ENCODE data around the gene KRTAP9-8. TPM values are rescaled to one million over a fixed set of nuclear protein-coding genes. Genes with fewer than 3 reads are reported as not detected.
"Not testable (repeated sequence)": the region's sequence is repeated elsewhere in the genome, so short reads cannot be mapped to it uniquely, and the experiment has no call there.

Gene KRTAP9-8, protein sequence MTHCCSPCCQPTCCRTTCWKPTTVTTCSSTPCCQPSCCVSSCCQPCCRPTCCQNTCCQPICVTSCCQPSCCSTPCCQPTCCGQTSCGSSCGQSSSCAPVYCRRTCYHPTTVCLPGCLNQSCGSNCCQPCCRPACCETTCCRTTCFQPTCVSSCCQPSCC
- not detected in 2 replicates for total RNA-seq (2014; rRNA removed; shearing (Covaris generic))

GRCh38 chr17:41237949-41238437 lies at the start of gene KRTAP9-8:
TSS of gene KRTAP9-8 (plus strand) at chr17:41237999. CDS start at chr17:41238052, 53 bp downstream.
- not testable (repeated sequence) for DNase-seq (ENCODE audit: low spot score)

- DNase-seq (ENCODE audit: low spot score), result not testable (repeated sequence)
These were observed 47.9 kb upstream of the KRTAP9-8 start, which contains the start of gene KRTAP9-1 for GRCh38 chr17:41189837-41190318. TSS of gene KRTAP9-1 (plus strand) at chr17:41189887. CDS start at chr17:41189887, 0 bp downstream.

GRCh38 chr17:41190328-41190727 lies 47.5 kb upstream of the KRTAP9-8 start:
- DNase-seq (ENCODE audit: low spot score), result no peak

GRCh38 chr17:41196068-41196467 lies 41.7 kb upstream of the KRTAP9-8 start:
- no peak for DNase-seq (ENCODE audit: low spot score)

DNA sequence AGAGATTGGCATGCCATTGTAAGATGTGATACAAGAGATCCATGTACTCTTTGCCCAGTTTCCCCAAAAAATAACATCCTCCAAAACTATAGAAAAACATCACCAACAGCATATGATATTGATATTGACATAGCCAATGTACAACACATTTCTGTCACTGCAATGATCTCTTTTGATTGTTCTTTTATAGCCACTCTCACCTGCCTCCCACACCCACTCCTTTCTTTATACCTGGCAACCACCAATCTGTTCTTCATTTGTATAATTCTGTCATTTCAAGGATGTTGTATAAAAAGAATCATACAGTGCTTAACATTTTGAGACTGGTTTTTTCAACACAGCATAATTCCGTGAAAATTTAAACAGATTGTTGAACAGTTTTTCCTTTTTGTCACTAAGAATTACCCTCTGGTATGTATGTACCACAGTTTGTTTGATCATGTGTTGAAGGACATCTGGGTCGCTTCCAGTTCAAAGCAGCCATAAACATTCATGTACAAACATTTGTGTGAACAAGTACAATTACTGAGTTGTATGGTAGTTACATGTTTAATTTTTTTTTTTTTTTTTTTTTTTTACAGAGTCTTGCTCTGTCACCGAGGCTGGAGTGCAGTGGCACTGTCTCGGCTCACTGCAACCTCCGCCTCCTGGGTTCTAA lies 38.2 kb upstream of the KRTAP9-8 start:
- DNase-seq (ENCODE audit: low spot score), result no peak

DNA sequence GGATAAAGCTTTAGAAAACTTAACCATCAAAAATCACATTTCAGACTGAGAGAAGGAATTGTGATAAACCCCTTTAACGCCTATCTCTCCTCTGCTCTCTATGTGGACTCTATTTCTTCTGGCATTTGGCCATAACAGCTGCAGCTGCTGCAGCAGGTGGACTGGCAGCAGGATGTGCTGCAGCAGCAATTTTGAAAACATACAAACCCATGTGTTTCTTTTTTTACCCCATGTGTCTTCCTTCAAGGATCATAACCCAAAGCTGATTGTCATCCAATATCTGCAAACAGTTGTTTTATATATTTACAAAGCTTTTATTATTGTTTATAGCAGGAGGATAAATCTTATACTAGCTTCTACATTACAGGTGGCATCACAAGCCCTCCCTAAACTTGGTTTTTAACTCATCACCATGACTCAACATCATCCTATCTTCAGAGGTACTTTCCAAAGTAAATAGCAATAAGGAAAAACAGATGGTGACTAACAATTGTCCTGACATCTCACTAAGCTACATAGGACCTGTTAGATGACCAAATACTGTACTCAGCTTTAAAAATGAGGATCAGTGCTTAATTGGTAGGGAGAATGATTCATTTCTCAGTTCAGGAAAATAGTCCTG lies 25.8 kb upstream of the KRTAP9-8 start:
- no peak for DNase-seq (ENCODE audit: low spot score)

DNA sequence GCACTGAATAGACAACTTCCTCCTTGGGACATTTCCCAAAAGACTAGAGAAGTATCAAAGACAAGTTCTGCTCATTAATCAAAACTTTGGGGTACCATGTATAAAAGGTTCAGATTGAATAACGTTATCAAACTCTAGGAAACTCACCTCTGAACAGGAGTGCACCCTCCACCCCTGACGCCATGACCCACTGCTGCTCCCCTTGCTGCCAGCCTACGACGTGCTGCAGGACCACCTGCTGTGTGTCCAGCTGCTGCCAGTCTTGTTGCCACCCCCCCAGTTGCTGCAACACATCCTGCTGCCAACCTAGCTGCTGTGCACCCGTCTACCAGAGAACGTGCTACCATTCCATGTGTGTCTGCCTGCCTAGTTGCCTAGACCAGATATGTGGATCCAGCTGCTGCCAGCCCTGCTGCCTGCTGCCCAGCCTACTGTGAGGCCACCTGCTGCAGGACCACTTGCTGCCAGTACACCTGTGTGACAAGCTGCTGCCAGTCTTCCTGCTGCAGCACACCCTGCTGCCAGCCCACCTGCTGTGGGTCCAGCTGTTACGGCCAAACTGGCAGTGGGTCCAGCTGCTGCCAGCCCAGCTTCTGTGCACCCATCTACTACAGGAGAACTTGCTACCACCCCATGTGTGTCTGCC lies 25.2 kb upstream of the KRTAP9-8 start:
- DNase-seq (ENCODE audit: low spot score), result no peak

DNA sequence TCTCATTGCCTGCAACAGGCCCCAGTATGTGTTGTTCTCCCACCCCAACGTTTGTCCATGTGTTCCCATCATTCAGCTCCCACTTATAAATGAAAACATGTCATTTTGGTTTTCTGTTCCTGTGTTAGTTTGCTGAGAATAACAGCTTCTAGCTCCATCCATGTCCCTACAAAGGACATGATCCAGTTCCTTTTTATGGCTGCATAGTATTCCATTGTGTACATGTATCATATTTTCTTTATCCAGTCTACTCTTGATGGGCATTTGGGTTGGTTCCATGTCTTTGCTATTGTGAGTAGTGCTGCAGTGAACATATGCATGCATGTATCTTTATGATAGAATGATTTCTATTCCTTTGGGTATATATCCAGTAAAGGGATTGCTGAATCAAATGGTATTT lies 22.1 kb upstream of the KRTAP9-8 start:
- DNase-seq (ENCODE audit: low spot score), result no peak

DNA sequence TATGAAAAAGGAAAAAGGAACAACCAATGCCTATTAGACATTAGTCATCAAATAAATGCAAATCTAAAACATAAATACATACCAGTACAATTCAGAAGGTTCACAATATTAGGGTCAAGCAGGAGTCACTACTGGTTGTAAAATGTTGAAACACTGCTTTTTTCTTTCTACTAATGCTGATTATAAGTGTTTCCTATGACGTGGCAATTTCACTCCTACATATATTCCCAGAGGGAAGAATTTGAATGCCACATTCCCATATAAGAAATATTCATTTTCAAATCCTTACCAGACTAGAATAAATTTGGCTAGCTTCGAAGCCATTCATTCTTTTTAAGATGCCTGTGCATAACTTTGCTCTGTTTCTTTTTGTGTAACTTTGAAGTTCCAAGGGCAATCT lies 14.0 kb upstream of the KRTAP9-8 start:
- no peak for DNase-seq (ENCODE audit: low spot score)

- no peak for DNase-seq (ENCODE audit: low spot score)
These were observed 11.7 kb upstream of the KRTAP9-8 start for GRCh38 chr17:41226051-41226450.

GRCh38 chr17:41226598-41227095 lies 11.2 kb upstream of the KRTAP9-8 start, which contains the start of gene KRTAP9-2:
TSS of gene KRTAP9-2 (plus strand) at chr17:41226648. CDS start at chr17:41226655, 7 bp downstream.
- DNase-seq (ENCODE audit: low spot score), result not testable (repeated sequence)

GRCh38 chr17:41230094-41230493 lies 7.7 kb upstream of the KRTAP9-8 start:
- no peak for DNase-seq (ENCODE audit: low spot score)

- no peak for DNase-seq (ENCODE audit: low spot score)
These were observed 6.1 kb upstream of the KRTAP9-8 start for GRCh38 chr17:41231731-41232130.

DNA sequence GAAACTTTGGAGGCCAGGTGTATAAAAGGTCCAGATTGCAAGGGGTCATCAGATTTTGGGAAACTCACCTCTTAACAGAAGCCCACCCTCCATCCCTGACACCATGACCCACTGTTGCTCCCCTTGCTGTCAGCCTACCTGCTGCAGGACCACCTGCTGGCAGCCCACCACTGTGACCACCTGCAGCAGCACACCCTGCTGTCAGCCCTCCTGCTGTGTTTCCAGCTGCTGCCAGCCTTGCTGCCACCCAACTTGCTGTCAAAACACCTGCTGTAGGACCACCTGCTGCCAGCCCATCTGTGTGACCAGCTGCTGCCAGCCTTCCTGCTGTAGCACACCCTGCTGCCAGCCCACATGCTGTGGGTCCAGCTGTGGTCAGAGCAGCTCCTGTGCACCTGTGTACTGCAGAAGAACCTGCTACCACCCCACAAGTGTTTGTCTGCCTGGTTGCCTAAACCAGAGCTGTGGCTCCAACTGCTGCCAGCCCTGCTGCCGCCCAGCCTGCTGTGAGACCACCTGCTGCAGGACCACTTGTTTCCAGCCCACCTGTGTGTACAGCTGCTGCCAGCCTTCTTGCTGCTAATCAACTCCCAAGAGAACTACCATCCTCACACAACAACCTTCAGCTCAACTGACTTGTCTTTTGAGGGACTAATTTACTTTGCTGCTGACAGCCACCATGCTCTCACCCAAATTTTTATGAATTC lies 5.2 kb upstream of the KRTAP9-8 start, which contains the start of gene KRTAP9-3:
Gene KRTAP9-3, plus strand, starts transcription at position 51 of the 707 bp plus-strand sequence. Its CDS starts 53 bp downstream, at position 104.
- not testable (repeated sequence) for DNase-seq (ENCODE audit: low spot score)

DNA sequence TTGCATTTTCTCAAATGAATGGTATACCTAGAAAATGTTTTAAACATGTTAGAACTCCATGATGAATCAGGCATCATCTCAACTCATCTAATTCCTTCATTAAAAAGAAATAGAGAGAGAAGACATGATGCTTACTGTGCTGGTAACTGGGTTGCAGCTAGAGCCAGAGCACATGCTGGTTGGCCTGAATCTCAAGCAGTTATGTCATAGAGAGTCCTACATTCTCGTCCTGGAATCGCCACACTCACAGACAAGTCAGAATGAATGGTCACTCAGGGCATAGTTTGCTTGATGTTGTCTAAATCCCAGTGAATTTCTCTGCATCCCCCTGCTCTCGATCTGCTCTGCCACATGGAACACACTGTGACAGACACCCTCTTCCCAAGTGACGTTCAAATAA lies 683 bp upstream of the KRTAP9-8 start:
- DNase-seq (ENCODE audit: low spot score), result not testable (repeated sequence)

DNA sequence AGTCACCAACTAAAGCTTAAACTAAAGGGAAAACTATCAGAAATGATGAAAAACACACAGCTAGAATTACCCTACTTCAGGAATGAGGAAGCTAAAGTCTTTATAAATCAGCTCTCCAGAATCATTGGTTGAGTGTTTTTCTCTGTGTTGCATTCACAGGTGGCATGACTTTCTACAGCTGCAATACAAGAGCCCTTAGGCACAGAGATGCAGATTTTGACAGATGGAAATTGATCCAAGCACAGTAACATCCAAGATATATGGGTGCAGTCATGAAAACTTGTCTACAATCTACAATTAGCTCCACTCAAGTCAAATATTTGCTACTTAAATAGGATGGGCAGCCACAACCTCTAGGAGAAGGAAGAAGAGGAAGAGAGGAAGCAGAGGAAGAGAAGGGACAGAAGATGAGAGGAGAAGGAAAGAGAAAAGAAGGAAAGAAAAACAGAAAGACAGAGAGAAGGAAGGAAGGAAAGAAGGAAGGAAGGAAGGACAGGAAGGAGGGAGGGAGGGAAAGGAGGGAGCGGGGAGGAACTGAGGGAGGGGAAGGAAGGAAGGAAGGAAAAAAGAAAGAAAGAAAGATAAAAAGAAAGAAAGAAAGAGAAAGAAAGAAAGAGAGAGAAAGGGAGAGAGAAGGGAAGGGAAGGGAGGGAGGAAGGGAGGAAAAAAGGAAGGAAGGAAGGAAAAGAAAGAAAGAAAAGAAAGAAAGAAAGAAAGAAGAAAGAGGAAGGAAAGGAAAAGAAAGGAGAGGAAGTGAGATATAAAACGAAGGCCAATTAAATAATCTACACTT lies 9.4 kb downstream of the KRTAP9-8 start:
- DNase-seq (ENCODE audit: low spot score), result not testable (repeated sequence)

DNA sequence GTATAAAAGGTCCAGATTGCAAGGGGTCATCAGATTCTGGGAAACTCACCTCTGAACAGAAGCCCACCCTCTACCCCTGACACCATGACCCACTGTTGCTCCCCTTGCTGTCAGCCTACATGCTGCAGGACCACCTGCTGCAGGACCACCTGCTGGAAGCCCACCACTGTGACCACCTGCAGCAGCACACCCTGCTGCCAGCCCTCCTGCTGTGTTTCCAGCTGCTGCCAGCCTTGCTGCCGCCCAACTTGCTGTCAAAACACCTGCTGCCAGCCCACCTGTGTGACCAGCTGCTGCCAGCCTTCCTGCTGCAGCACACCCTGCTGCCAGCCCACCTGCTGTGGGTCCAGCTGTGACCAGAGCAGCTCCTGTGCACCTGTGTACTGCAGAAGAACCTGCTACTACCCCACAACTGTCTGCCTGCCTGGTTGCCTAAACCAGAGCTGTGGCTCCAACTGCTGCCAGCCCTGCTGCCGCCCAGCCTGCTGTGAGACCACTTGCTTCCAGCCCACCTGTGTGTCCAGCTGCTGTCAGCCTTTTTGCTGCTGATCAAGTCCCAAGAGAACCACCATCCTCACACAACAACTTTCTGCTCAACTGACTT lies 11.9 kb downstream of the KRTAP9-8 start, which contains the start of gene KRTAP9-4:
Gene KRTAP9-4, plus strand, starts transcription at position 51 of the 604 bp plus-strand sequence. Its CDS starts 34 bp downstream, at position 85.
- not testable (repeated sequence) for DNase-seq (ENCODE audit: low spot score)

GRCh38 chr17:41251261-41251660 lies 13.5 kb downstream of the KRTAP9-8 start:
- DNase-seq (ENCODE audit: low spot score), result no peak

DNA sequence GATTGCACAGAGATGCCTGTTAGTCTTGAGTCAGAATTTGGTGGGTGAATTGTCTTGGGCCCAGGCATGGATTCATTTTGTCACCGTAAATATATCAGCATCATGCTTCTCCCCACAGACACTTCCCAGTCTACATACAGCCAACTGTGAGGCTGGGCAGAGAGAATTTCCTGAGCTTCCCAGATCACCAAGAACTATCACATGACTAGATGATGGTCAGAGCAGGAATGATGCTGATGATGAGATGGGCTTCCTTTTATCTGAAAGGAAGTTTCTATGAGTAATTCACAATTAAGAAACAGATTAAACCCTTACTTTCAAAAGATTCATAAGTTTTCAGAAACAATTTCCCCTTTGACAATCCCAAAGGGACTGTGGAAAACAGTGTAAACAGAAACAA lies 17.1 kb downstream of the KRTAP9-8 start:
- DNase-seq (ENCODE audit: low spot score), result no peak

All from H4 (cell line).